Natural killer cell (primary cell): Measurements from ENCODE around the gene DUSP28. TPM values are rescaled to one million over a fixed set of nuclear protein-coding genes. Genes with fewer than 3 reads are reported as not detected.

Experiments
- ATAC-seq, 3 donors: fragments of 150-1000 bp in 2 of 3; fragments of 200-7000 bp in 1 of 3; cut with Tn5 transposase; 1 replicate in 1 of 3; 2 replicates in 2 of 3; pipeline ENCODE4 v1.10.0; 2021; ENCODE audit warnings: mild to moderate bottlenecking in 2 of 3, moderate library complexity in 2 of 3
- DNase-seq, 2 donors: peaks; one replicate each; pipeline versions ENCODE4 v3.0.0 to v3.0.0-alpha.2; 2013 to 2021; ENCODE audit warnings: mixed read lengths in 1 of 2
- H3K27ac ChIP-seq: one replicate; pipeline ENCODE4 v1.5.1; 2013; ENCODE audit warnings: mild to moderate bottlenecking, low read length
- H3K27me3 ChIP-seq: one replicate; pipeline ENCODE4 v1.6.1; 2013; ENCODE audit warnings: low read length; ENCODE audit not compliant: control insufficient read depth, insufficient read depth
- H3K36me3 ChIP-seq: one replicate; pipeline ENCODE4 v1.6.1; 2013; ENCODE audit warnings: low read length; ENCODE audit not compliant: control insufficient read depth, insufficient read depth
- H3K4me1 ChIP-seq: one replicate; pipeline ENCODE4 v1.6.1; 2013; ENCODE audit warnings: low read length; ENCODE audit not compliant: control insufficient read depth, insufficient read depth
- H3K4me3 ChIP-seq: one replicate; pipeline ENCODE4 v1.5.1; 2013; ENCODE audit warnings: low read length
- H3K9me3 ChIP-seq: one replicate; pipeline ENCODE4 v1.6.1; 2013; ENCODE audit warnings: low read length; ENCODE audit not compliant: control insufficient read depth, insufficient read depth
- H3K27ac Mint-ChIP-seq, 2 donors: one replicate each; pipeline ENCODE4 v1.8.0; 2022; ENCODE audit warnings: mild to moderate bottlenecking in 2 of 2, mixed read lengths in 2 of 2, moderate library complexity in 1 of 2
- H3K27me3 Mint-ChIP-seq, 2 donors: one replicate each; pipeline ENCODE4 v1.8.0; 2022; ENCODE audit warnings: low read depth in 2 of 2, mixed read lengths in 2 of 2
- H3K36me3 Mint-ChIP-seq: one replicate; pipeline ENCODE4 v1.8.0; 2022; ENCODE audit warnings: mixed read lengths
- H3K4me1 Mint-ChIP-seq, 2 donors: one replicate each; pipeline ENCODE4 v1.8.0; 2022; ENCODE audit warnings: mixed read lengths in 2 of 2
- H3K4me3 Mint-ChIP-seq: one replicate; pipeline ENCODE4 v1.8.0; 2022; ENCODE audit warnings: mild to moderate bottlenecking, moderate library complexity, mixed read lengths
- H3K9me3 Mint-ChIP-seq, 2 donors: one replicate each; pipeline ENCODE4 v1.8.0; 2022; ENCODE audit warnings: mixed read lengths in 2 of 2
- WGBS: methylation state at CpG from one replicate; pipeline ENCODE4 v1.1.7; 2013; ENCODE audit warnings: missing lambda C conversion rate; ENCODE audit not compliant: insufficient coverage; 5-methylcytosine and 5-hydroxymethylcytosine counted together
- intact Hi-C: fragments of 100-400 bp; cut with micrococcal nuclease; formaldehyde crosslinking; loops from one replicate; pipeline ENCODE4 v1.14.2; 2022
- total RNA-seq, 4 donors: library from RNA; stranded (reverse); fragments of 120-200 nt in 1 of 4; gene quantifications; one replicate each; pipeline versions ENCODE4 v1.2.3 to v1.2.4, GENCODE V29; 2013 to 2022
- TF ChIP-seq, protein P1 (sequence below): fragments of 200-600 bp; IDR thresholded peaks from one replicate; pipeline ENCODE4 v1.8.0; 2022; ENCODE audit warnings: antibody characterized with exemption

DUSP28 gene
- total RNA-seq, 3 donors from 2014 or later (not counting 1 experiment from before 2014, with no cell fraction given), result 13.5 to 25.2 (median 18.5) TPM

DNA sequence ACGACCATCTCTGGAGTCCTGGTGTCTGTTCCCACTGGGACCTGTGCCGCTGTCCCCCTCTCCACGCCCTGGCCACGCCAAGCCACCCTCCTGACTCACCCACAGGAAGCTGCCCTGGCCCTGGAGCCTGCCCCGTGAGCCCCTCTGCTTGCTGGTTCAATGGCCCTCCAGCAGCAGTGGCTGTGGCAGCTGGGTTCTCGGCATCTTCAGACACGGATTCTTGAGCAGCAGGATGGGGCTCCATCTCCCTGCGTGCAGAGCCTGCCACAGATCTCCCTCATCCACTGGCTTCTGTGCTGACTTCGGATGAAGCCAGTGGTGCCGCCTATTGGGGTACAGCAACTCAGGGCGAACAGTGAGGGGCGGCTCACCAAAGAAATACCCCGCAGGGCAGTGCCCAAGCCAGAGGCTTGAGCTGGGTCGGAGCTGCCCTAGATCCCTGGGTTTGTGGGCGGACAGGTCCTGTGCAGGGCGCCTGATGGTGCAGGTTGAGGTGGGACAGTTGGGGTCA lies 40.3 kb downstream of the DUSP28 start:
- H3K27me3 ChIP-seq, result no peaks in the 10 kb centered on the region
- H3K4me3 ChIP-seq, result no peak overlapping the region
- H3K9me3 Mint-ChIP-seq, result no peaks in the 10 kb centered on the region
- H3K27me3 Mint-ChIP-seq, result no peaks in the 10 kb centered on the region
- no peak overlapping the region for H3K4me3 Mint-ChIP-seq
- TF ChIP-seq, protein P1, sequence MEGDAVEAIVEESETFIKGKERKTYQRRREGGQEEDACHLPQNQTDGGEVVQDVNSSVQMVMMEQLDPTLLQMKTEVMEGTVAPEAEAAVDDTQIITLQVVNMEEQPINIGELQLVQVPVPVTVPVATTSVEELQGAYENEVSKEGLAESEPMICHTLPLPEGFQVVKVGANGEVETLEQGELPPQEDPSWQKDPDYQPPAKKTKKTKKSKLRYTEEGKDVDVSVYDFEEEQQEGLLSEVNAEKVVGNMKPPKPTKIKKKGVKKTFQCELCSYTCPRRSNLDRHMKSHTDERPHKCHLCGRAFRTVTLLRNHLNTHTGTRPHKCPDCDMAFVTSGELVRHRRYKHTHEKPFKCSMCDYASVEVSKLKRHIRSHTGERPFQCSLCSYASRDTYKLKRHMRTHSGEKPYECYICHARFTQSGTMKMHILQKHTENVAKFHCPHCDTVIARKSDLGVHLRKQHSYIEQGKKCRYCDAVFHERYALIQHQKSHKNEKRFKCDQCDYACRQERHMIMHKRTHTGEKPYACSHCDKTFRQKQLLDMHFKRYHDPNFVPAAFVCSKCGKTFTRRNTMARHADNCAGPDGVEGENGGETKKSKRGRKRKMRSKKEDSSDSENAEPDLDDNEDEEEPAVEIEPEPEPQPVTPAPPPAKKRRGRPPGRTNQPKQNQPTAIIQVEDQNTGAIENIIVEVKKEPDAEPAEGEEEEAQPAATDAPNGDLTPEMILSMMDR, result no peak
- H3K36me3 Mint-ChIP-seq, result no peaks in the 10 kb centered on the region
- no peaks in the 10 kb centered on the region for H3K9me3 ChIP-seq
- WGBS, result 96% methylated on average over 16 of the region's 16 CpGs
- peaks cover 11% of the 10 kb centered on the region for H3K4me1 ChIP-seq
- ATAC-seq (no peak), DNase-seq (no peak)
- H3K27ac ChIP-seq, result no peak overlapping the region
- peaks cover 6 to 7% of the 10 kb centered on the region in 2 donors for H3K4me1 Mint-ChIP-seq
- peak overlapping the region in 1 of 2 donors; percentile 7 for H3K27ac Mint-ChIP-seq
- intact Hi-C loops, result no loop called here
- peaks cover 29% of the 10 kb centered on the region for H3K36me3 ChIP-seq

DNA sequence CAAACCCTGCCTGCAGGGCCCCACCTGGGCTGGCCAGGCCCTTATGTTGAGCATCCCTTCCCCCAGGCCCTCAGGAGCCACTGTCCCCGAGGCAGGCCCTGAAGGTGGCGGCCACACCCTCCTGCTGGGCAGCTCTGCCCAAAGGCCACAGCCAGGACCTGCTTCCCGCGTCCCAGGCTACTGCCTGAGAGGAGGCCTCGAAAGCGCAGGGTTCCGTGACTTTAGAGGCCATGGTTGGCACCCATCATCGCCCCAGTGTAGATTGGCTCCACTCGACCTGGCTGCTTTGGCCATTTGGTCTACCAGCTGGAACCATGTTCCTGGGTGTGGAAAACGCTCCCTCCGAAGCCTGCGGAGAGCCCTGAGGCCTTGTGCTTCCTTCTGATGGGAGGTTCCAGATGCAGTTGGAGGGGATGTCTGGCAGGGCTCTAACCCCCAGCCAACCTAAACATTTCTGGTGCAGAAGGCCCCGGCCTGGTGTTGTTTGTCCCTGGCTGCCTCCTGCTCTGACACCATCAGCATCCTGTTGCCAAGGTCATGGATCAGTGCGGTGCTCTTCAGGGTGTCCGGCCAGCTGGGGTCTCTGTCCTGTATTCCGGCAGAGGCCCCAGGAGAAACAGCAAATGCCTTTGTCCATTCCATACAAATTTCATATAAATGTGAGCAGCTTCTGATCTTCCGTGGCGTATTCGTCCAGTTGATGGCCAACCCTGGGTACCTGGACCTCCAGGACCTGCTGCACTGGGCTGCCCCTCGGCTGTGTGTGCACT lies 41.1 kb downstream of the DUSP28 start:
- TF ChIP-seq, protein P1, result no peak
- Histone ChIP-seq H3K36me3 (peaks cover 23% of the 10 kb centered on the region), H3K9me3 (no peaks in the 10 kb centered on the region), H3K4me3 (no peak overlapping the region), H3K27ac (no peak overlapping the region), H3K27me3 (no peaks in the 10 kb centered on the region), H3K4me1 (peaks cover 9% of the 10 kb centered on the region)
- H3K9me3 Mint-ChIP-seq, result no peaks in the 10 kb centered on the region
- WGBS, result 92% methylated on average over 20 of the region's 20 CpGs
- intact Hi-C loops, result no loop called here
- no peak overlapping the region for H3K27ac Mint-ChIP-seq
- H3K4me1 Mint-ChIP-seq, result peaks cover 6 to 7% of the 10 kb centered on the region in 2 donors
- DNase-seq, result no peak
- no peaks in the 10 kb centered on the region for H3K36me3 Mint-ChIP-seq
- no peak for ATAC-seq
- no peaks in the 10 kb centered on the region for H3K27me3 Mint-ChIP-seq
- no peak overlapping the region for H3K4me3 Mint-ChIP-seq

DNA sequence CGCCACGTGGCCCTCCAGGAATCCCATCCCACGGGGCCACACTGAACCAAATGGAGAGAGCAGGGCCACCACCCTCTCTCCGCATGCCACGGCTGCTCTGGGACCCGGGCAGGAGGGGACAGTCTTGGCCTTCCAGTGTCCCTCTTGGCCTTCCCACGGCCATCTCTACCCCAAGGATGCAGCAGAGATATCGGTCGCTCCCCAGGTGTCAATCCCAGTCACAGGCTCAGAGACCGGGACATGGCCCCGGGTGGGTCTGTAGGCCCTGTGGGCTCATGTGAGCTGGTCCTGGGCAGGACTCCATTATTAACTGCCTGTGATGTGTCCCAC lies 41.6 kb downstream of the DUSP28 start:
- peaks cover 18% of the 10 kb centered on the region for H3K36me3 ChIP-seq
- Mint-ChIP-seq H3K36me3 (no peaks in the 10 kb centered on the region), H3K27me3 (no peaks in the 10 kb centered on the region), H3K27ac (no peak overlapping the region), H3K4me1 (peaks cover 6 to 7% of the 10 kb centered on the region in 2 donors), H3K9me3 (no peaks in the 10 kb centered on the region), H3K4me3 (no peak overlapping the region)
- TF ChIP-seq, protein P1, result no peak
- no peak overlapping the region for H3K27ac ChIP-seq
- ATAC-seq (no peak), DNase-seq (no peak)
- peaks cover 9% of the 10 kb centered on the region for H3K4me1 ChIP-seq
- H3K4me3 ChIP-seq, result no peak overlapping the region
- intact Hi-C loops, result no loop called here
- no peaks in the 10 kb centered on the region for H3K27me3 ChIP-seq
- 95% methylated on average over 11 of the region's 11 CpGs for WGBS
- H3K9me3 ChIP-seq, result no peaks in the 10 kb centered on the region
